ENCODE results near the gene ARL14EP. TPM values are rescaled to one million over a fixed set of nuclear protein-coding genes. Genes with fewer than 3 reads are reported as not detected.

The ARL14EP gene
- total RNA-seq, 1 donor from 2014 or later, result 25.4 TPM

- Histone ChIP-seq H3K27me3 (ENCODE audit: insufficient read depth, low read length) (no peaks in the 10 kb centered on the region), H3K9me3 (ENCODE audit: insufficient read depth, low read depth, low read length) (peaks cover 3% of the 10 kb centered on the region), H2AFZ (ENCODE audit: low read depth, low read length) (no peak overlapping the region), H4K20me1 (ENCODE audit: insufficient read depth, low read length) (no peaks in the 10 kb centered on the region), H3K79me2 (ENCODE audit: insufficient read depth, low read length) (no peaks in the 10 kb centered on the region), H3K36me3 (ENCODE audit: insufficient read depth, low read length) (no peaks in the 10 kb centered on the region), H3K27ac (ENCODE audit: low read depth, low read length) (no peak overlapping the region), H3K4me2 (ENCODE audit: low read length) (no peak overlapping the region), H3K4me1 (ENCODE audit: insufficient read depth, low read length) (no peaks in the 10 kb centered on the region), H3K4me3 (ENCODE audit: insufficient read depth, low read depth, low read length) (no peak overlapping the region), H3K9ac (ENCODE audit: low read length) (no peak overlapping the region)
- Mint-ChIP-seq H3K27me3 (ENCODE audit: low read depth, unreplicated experiment) (peaks cover 9% of the 10 kb centered on the region), H3K4me3 (ENCODE audit: unreplicated experiment) (no peak overlapping the region), H3K4me1 (ENCODE audit: low read depth, unreplicated experiment) (no peaks in the 10 kb centered on the region), H3K36me3 (ENCODE audit: low read depth, unreplicated experiment) (no peaks in the 10 kb centered on the region), H3K9me3 (ENCODE audit: unreplicated experiment) (peaks cover 2% of the 10 kb centered on the region), H3K27ac (ENCODE audit: unreplicated experiment) (no peak overlapping the region)
- FAIRE-seq (no peak), DNase-seq (ENCODE audit: low read depth) (no peak)
- TF ChIP-seq EZH2 (IDR thresholded peaks at IDR 0.05; ENCODE audit: insufficient read depth, low read length), result no peak
- no peak for TF ChIP-seq CTCF (IDR thresholded peaks at IDR 0.05; ENCODE audit: insufficient read depth, low read depth, low read length)
Observed at GRCh38 chr11:30357872-30358271, 35.0 kb downstream of the ARL14EP start.

DNA sequence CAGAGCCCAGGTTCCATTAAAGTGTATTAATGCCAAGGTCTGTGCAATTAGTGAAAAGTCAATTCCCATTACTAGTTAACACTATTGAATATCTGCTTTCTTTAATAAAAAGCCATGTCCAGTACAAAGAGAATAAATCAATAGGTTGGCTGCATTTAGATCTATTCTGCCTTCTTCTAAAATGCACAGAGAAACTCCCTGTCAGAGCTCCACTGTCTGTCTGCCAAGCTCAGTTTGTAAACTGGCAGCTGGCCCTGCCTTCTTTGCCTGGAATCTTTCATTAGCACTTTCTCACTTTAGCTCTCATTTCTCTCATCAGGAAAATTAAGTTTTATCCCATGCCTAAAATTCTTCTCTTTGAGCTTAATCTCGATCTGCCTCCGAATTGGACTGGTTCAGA is 35.6 kb downstream of the ARL14EP start:
- no peaks in the 10 kb centered on the region for H3K4me1 Mint-ChIP-seq (ENCODE audit: low read depth, unreplicated experiment)
- Histone ChIP-seq H3K4me3 (ENCODE audit: insufficient read depth, low read depth, low read length) (no peak overlapping the region), H3K9me3 (ENCODE audit: insufficient read depth, low read depth, low read length) (peaks cover 3% of the 10 kb centered on the region), H3K4me1 (ENCODE audit: insufficient read depth, low read length) (no peaks in the 10 kb centered on the region), H2AFZ (ENCODE audit: low read depth, low read length) (no peak overlapping the region), H3K79me2 (ENCODE audit: insufficient read depth, low read length) (no peaks in the 10 kb centered on the region), H3K9ac (ENCODE audit: low read length) (no peak overlapping the region), H4K20me1 (ENCODE audit: insufficient read depth, low read length) (no peaks in the 10 kb centered on the region), H3K36me3 (ENCODE audit: insufficient read depth, low read length) (no peaks in the 10 kb centered on the region), H3K27me3 (ENCODE audit: insufficient read depth, low read length) (no peaks in the 10 kb centered on the region), H3K4me2 (ENCODE audit: low read length) (no peak overlapping the region), H3K27ac (ENCODE audit: low read depth, low read length) (no peak overlapping the region)
- H3K9me3 Mint-ChIP-seq (ENCODE audit: unreplicated experiment), result peaks cover 2% of the 10 kb centered on the region
- H3K27me3 Mint-ChIP-seq (ENCODE audit: low read depth, unreplicated experiment), result peaks cover 7% of the 10 kb centered on the region
- FAIRE-seq (no peak), DNase-seq (ENCODE audit: low read depth) (no peak)
- H3K36me3 Mint-ChIP-seq (ENCODE audit: low read depth, unreplicated experiment), result no peaks in the 10 kb centered on the region
- H3K4me3 Mint-ChIP-seq (ENCODE audit: unreplicated experiment), result no peak overlapping the region
- no peak for TF ChIP-seq CTCF (IDR thresholded peaks at IDR 0.05; ENCODE audit: insufficient read depth, low read depth, low read length)
- TF ChIP-seq EZH2 (IDR thresholded peaks at IDR 0.05; ENCODE audit: insufficient read depth, low read length), result no peak
- H3K27ac Mint-ChIP-seq (ENCODE audit: unreplicated experiment), result no peak overlapping the region

GRCh38 chr11:30360741-30361140 is 37.8 kb downstream of the ARL14EP start:
- no peak overlapping the region for H3K27ac Mint-ChIP-seq (ENCODE audit: unreplicated experiment)
- peaks cover 6% of the 10 kb centered on the region for H3K4me1 Mint-ChIP-seq (ENCODE audit: low read depth, unreplicated experiment)

More at GRCh38 chr11:30360741-30361140, 37.8 kb downstream of the ARL14EP start:
- Mint-ChIP-seq H3K9me3 (ENCODE audit: unreplicated experiment) (peaks cover 2% of the 10 kb centered on the region), H3K36me3 (ENCODE audit: low read depth, unreplicated experiment) (no peaks in the 10 kb centered on the region), H3K4me3 (ENCODE audit: unreplicated experiment) (no peak overlapping the region), H3K27me3 (ENCODE audit: low read depth, unreplicated experiment) (peaks cover 5% of the 10 kb centered on the region)
- no peak overlapping the region for H3K9ac ChIP-seq (ENCODE audit: low read length)
- no peaks in the 10 kb centered on the region for H3K79me2 ChIP-seq (ENCODE audit: insufficient read depth, low read length)
- no peak for TF ChIP-seq CTCF (IDR thresholded peaks at IDR 0.05; ENCODE audit: insufficient read depth, low read depth, low read length)
- TF ChIP-seq EZH2 (IDR thresholded peaks at IDR 0.05; ENCODE audit: insufficient read depth, low read length), result no peak
- H2AFZ ChIP-seq (ENCODE audit: low read depth, low read length), result no peak overlapping the region
- DNase-seq (ENCODE audit: low read depth), result no peak
- H3K4me2 ChIP-seq (ENCODE audit: low read length), result no peak overlapping the region
- H3K4me3 ChIP-seq (ENCODE audit: insufficient read depth, low read depth, low read length), result no peak overlapping the region
- H4K20me1 ChIP-seq (ENCODE audit: insufficient read depth, low read length), result no peaks in the 10 kb centered on the region
- no peaks in the 10 kb centered on the region for H3K36me3 ChIP-seq (ENCODE audit: insufficient read depth, low read length)
- no peaks in the 10 kb centered on the region for H3K27me3 ChIP-seq (ENCODE audit: insufficient read depth, low read length)
- H3K27ac ChIP-seq (ENCODE audit: low read depth, low read length), result no peak overlapping the region
- H3K4me1 ChIP-seq (ENCODE audit: insufficient read depth, low read length), result no peaks in the 10 kb centered on the region
- FAIRE-seq, result no peak
- no peaks in the 10 kb centered on the region for H3K9me3 ChIP-seq (ENCODE audit: insufficient read depth, low read depth, low read length)
